Type B pancreatic cell (in vitro differentiated cells): ENCODE data around the gene MIPEP. TPM values are rescaled to one million over a fixed set of nuclear protein-coding genes. Genes with fewer than 3 reads are reported as not detected.

Source experiments
- DNase-seq: peaks from one replicate; pipeline ENCODE4 v3.0.0; 2021; ENCODE audit warnings: mixed read lengths; ENCODE audit not compliant: unreplicated experiment; ENCODE audit errors: extremely low spot score
- H3K27ac Mint-ChIP-seq: 2 replicates; pipeline ENCODE4 v1.8.0; 2021; ENCODE audit warnings: mild to moderate bottlenecking, mixed read lengths
- H3K27me3 Mint-ChIP-seq: 2 replicates; pipeline ENCODE4 v1.8.0; 2021; ENCODE audit warnings: mixed read lengths
- H3K36me3 Mint-ChIP-seq: 2 replicates; pipeline ENCODE4 v1.8.0; 2021; ENCODE audit warnings: mixed read lengths
- H3K4me1 Mint-ChIP-seq: one replicate; pipeline ENCODE4 v1.8.0; 2021; ENCODE audit warnings: mixed read lengths; ENCODE audit not compliant: unreplicated experiment
- H3K4me3 Mint-ChIP-seq: 2 replicates; pipeline ENCODE4 v1.8.0; 2021; ENCODE audit warnings: mild to moderate bottlenecking, mixed read lengths
- H3K9me3 Mint-ChIP-seq: 2 replicates; pipeline ENCODE4 v1.8.0; 2021; ENCODE audit warnings: mixed read lengths
- CTCF ChIP-seq: fragments of 200-600 bp; sonication (generic); conservative IDR thresholded peaks from 2 replicates; pipeline ENCODE4 v1.5.0; 2021; ENCODE audit warnings: antibody characterized with exemption, mild to moderate bottlenecking
- total RNA-seq: library from RNA; stranded (reverse); gene quantifications from 2 replicates; pipeline ENCODE4 v1.2.1, GENCODE V29; 2021; ENCODE audit warnings: low replicate concordance

Gene MIPEP
- total RNA-seq, 1 donor from 2014 or later: 29.9 TPM

- peaks cover 33% of the 10 kb centered on the region for H3K36me3 Mint-ChIP-seq
- peaks cover 4% of the 10 kb centered on the region for H3K9me3 Mint-ChIP-seq
- H3K27me3 Mint-ChIP-seq: no peaks in the 10 kb centered on the region
- no peak overlapping the region for H3K27ac Mint-ChIP-seq
- H3K4me1 Mint-ChIP-seq: peaks cover 5% of the 10 kb centered on the region
- no peak for TF ChIP-seq CTCF
- no peak for DNase-seq
- H3K4me3 Mint-ChIP-seq: no peak overlapping the region
These were observed 84.1 kb downstream of the MIPEP start for GRCh38 chr13:23805122-23805521.

GRCh38 chr13:23804166-23804565 lies 85.0 kb downstream of the MIPEP start:
- H3K4me3 Mint-ChIP-seq: no peak overlapping the region
- peaks cover 4% of the 10 kb centered on the region for H3K9me3 Mint-ChIP-seq
- peaks cover 5% of the 10 kb centered on the region for H3K4me1 Mint-ChIP-seq
- no peak for DNase-seq
- no peaks in the 10 kb centered on the region for H3K27me3 Mint-ChIP-seq
- H3K36me3 Mint-ChIP-seq: peaks cover 33% of the 10 kb centered on the region
- TF ChIP-seq CTCF: no peak
- no peak overlapping the region for H3K27ac Mint-ChIP-seq

GRCh38 chr13:23801141-23801540 lies 88.1 kb downstream of the MIPEP start:
- Mint-ChIP-seq H3K4me1 (peaks cover 8% of the 10 kb centered on the region), H3K9me3 (peaks cover 4% of the 10 kb centered on the region), H3K27me3 (no peaks in the 10 kb centered on the region), H3K4me3 (no peak overlapping the region), H3K27ac (no peak overlapping the region), H3K36me3 (peaks cover 39% of the 10 kb centered on the region)
- DNase-seq: no peak
- TF ChIP-seq CTCF: no peak

GRCh38 chr13:23799945-23800344 lies 89.3 kb downstream of the MIPEP start:
- Mint-ChIP-seq H3K27me3 (no peaks in the 10 kb centered on the region), H3K9me3 (peaks cover 4% of the 10 kb centered on the region), H3K4me3 (no peak overlapping the region), H3K36me3 (peaks cover 30% of the 10 kb centered on the region), H3K4me1 (peaks cover 7% of the 10 kb centered on the region), H3K27ac (no peak overlapping the region)
- TF ChIP-seq CTCF: no peak
- DNase-seq: no peak

- no peak for TF ChIP-seq CTCF
- H3K4me1 Mint-ChIP-seq: peaks cover 3% of the 10 kb centered on the region
- H3K27me3 Mint-ChIP-seq: no peaks in the 10 kb centered on the region
- H3K9me3 Mint-ChIP-seq: peaks cover 4% of the 10 kb centered on the region
- no peak overlapping the region for H3K4me3 Mint-ChIP-seq
- H3K36me3 Mint-ChIP-seq: peaks cover 26% of the 10 kb centered on the region
- no peak overlapping the region for H3K27ac Mint-ChIP-seq
- no peak for DNase-seq
These were observed 91.8 kb downstream of the MIPEP start for GRCh38 chr13:23797276-23797903.
